ENCODE results near the gene ZWINT. TPM values are rescaled to one million over a fixed set of nuclear protein-coding genes. Genes with fewer than 3 reads are reported as not detected.
A peak's percentile ranks its signal among the peaks of the same experiment; 100 is the strongest.

ZWINT gene
- total RNA-seq, 1 donor from 2014 or later = 10.2 TPM

DNA sequence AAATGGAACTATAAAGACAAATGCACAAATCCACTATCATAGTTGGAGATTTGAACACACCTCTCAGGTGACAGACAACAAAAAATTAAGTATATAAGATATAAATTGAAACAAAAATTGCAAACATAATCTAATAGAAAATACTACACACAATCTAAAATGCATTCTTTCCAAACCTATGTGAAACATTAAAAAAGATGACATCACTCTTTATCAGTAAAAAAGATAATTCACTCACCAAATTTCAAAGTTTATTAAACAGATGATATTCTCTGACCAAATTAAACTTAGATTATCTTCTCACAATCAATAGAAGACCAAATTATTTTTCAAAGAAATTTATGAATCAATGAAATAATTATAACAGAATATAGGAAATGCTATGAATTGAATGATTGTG lies 4.0 kb downstream of the ZWINT start:
- Mint-ChIP-seq H3K27ac (ENCODE audit: unreplicated experiment) (no peak overlapping the region), H3K36me3 (ENCODE audit: low read depth) (peaks cover 5% of the 10 kb centered on the region), H3K9me3 (ENCODE audit: low read depth) (no peaks in the 10 kb centered on the region), H3K4me1 (ENCODE audit: low read depth) (peaks cover 17% of the 10 kb centered on the region), H3K4me3 (ENCODE audit: unreplicated experiment) (no peak overlapping the region), H3K27me3 (ENCODE audit: low read depth) (no peaks in the 10 kb centered on the region)
- TF ChIP-seq, protein P1, sequence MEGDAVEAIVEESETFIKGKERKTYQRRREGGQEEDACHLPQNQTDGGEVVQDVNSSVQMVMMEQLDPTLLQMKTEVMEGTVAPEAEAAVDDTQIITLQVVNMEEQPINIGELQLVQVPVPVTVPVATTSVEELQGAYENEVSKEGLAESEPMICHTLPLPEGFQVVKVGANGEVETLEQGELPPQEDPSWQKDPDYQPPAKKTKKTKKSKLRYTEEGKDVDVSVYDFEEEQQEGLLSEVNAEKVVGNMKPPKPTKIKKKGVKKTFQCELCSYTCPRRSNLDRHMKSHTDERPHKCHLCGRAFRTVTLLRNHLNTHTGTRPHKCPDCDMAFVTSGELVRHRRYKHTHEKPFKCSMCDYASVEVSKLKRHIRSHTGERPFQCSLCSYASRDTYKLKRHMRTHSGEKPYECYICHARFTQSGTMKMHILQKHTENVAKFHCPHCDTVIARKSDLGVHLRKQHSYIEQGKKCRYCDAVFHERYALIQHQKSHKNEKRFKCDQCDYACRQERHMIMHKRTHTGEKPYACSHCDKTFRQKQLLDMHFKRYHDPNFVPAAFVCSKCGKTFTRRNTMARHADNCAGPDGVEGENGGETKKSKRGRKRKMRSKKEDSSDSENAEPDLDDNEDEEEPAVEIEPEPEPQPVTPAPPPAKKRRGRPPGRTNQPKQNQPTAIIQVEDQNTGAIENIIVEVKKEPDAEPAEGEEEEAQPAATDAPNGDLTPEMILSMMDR (IDR thresholded peaks at IDR 0.05) = no peak
- DNase-seq (ENCODE audit: low spot score) = no peak

DNA sequence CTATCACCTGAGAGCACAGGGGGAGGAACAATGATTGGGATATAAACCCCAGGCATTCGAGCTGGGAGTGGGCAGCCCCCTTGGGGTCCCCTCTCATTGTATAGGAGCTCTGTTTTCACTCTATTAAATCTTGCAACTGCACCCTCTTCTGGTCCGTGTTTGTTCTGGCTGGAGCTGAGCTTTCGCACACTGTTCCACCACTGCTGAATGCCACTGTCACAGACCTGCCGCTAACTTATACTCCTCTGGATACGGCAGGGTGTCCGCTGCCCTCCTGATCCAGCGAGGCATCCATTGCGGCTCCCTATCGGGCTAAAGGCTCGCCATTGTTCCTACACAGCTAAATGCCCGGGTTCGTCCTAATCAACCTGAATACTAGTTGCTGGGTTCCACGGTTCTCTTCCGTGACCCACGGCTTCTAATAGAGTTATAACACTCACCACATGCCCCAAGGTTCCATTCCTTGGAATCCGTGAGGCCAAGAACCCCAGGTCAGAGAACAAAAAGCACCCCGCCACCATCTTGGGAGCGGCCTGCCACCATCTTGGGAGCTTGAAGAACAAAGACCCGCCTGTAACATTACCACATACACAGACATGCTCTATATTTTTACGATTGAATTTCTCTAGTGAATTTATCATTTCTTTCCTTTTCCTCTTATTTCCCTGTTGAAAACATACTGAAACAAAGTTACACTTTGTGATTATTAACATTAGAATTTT lies 9.0 kb downstream of the ZWINT start:
- no peak overlapping the region for H3K27ac Mint-ChIP-seq (ENCODE audit: unreplicated experiment)
- H3K27me3 Mint-ChIP-seq (ENCODE audit: low read depth) = no peaks in the 10 kb centered on the region
- DNase-seq (ENCODE audit: low spot score) = no peak
- no peak overlapping the region for H3K4me3 Mint-ChIP-seq (ENCODE audit: unreplicated experiment)
- H3K9me3 Mint-ChIP-seq (ENCODE audit: low read depth) = no peaks in the 10 kb centered on the region
- TF ChIP-seq, protein P1 (IDR thresholded peaks at IDR 0.05) = no peak
- H3K4me1 Mint-ChIP-seq (ENCODE audit: low read depth) = no peaks in the 10 kb centered on the region
- no peaks in the 10 kb centered on the region for H3K36me3 Mint-ChIP-seq (ENCODE audit: low read depth)

DNA sequence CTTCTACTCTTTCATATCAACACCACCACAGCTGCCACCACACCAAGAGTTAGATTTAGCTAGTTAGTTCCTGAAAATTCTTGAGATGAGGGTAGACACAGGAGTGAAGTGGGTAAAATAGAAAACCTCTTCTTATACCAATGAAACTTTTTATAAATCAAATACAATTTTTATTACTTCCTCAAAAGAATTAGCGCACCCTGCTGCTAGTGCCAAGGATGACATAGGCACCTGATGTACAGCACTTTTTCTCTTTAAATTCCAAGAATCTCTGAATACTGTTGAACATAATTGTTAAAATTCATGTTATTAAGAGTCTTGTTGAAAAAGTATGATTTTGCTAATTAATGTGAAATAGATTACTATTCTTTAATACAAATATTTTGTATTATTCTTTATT lies 11.4 kb downstream of the ZWINT start:
- Mint-ChIP-seq H3K27me3 (ENCODE audit: low read depth) (no peaks in the 10 kb centered on the region), H3K4me3 (ENCODE audit: unreplicated experiment) (no peak overlapping the region)

DNA sequence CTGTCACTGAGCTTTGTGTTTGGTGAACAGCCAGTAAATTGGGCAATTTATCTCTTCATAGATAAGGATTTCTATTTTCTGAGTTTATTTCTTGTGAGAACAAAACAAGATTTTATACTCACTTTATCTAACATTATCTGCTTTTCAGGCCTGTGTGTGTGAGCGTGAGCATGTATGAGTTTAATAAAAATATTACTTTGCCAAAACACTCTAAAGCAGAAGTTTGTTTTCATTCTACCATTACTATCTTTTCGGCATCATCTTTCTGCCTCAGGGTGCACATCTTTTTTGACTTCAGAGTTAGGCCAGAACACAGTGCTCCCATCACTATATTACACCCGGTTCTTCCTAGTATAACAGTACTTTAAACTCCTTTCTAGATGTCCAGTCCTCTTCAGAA lies 13.0 kb downstream of the ZWINT start:
- Mint-ChIP-seq H3K27ac (ENCODE audit: unreplicated experiment) (no peak overlapping the region), H3K4me3 (ENCODE audit: unreplicated experiment) (no peak overlapping the region), H3K9me3 (ENCODE audit: low read depth) (no peaks in the 10 kb centered on the region)

More for the DNA sequence above, 11.4 kb downstream of the ZWINT start:
- DNase-seq (ENCODE audit: low spot score) = no peak
- no peaks in the 10 kb centered on the region for H3K9me3 Mint-ChIP-seq (ENCODE audit: low read depth)
- no peaks in the 10 kb centered on the region for H3K36me3 Mint-ChIP-seq (ENCODE audit: low read depth)
- no peak overlapping the region for H3K27ac Mint-ChIP-seq (ENCODE audit: unreplicated experiment)
- TF ChIP-seq, protein P1 (IDR thresholded peaks at IDR 0.05) = peak; percentile 38
- no peaks in the 10 kb centered on the region for H3K4me1 Mint-ChIP-seq (ENCODE audit: low read depth)

DNA sequence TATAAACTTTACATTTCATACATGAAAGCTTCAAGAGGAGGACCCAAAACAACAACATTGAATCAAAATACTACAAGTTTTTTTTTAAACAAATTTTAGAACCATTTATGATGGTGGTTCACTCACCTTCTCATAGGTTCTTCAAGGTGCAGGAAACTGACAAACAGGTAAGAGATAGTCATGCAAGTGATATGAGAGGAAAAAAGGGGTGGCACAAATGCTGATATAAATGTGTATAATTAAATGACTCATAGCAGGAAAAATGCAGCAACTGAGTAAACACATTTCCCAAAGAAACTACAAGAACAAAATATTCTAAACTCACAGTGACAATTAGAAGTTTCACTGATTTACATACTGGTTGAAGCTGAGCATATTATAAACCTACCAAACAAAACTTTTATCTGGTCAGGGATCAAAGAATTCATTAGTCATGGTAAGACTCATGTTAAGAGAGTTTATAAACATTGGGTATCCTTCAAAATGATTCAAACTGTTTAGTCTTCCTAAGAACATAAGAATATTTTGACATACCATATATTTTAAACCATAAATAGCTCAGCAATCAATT lies 14.1 kb downstream of the ZWINT start:
- no peaks in the 10 kb centered on the region for H3K4me1 Mint-ChIP-seq (ENCODE audit: low read depth)
- DNase-seq (ENCODE audit: low spot score) = no peak
- no peak overlapping the region for H3K4me3 Mint-ChIP-seq (ENCODE audit: unreplicated experiment)
- TF ChIP-seq, protein P1 (IDR thresholded peaks at IDR 0.05) = no peak
- H3K9me3 Mint-ChIP-seq (ENCODE audit: low read depth) = no peaks in the 10 kb centered on the region
- H3K36me3 Mint-ChIP-seq (ENCODE audit: low read depth) = no peaks in the 10 kb centered on the region
- no peak overlapping the region for H3K27ac Mint-ChIP-seq (ENCODE audit: unreplicated experiment)
- no peaks in the 10 kb centered on the region for H3K27me3 Mint-ChIP-seq (ENCODE audit: low read depth)

More for the DNA sequence above, 13.0 kb downstream of the ZWINT start:
- H3K4me1 Mint-ChIP-seq (ENCODE audit: low read depth) = no peaks in the 10 kb centered on the region
- no peaks in the 10 kb centered on the region for H3K36me3 Mint-ChIP-seq (ENCODE audit: low read depth)
- DNase-seq (ENCODE audit: low spot score) = no peak
- TF ChIP-seq, protein P1 (IDR thresholded peaks at IDR 0.05) = no peak
- H3K27me3 Mint-ChIP-seq (ENCODE audit: low read depth) = no peaks in the 10 kb centered on the region

Data from chondrocyte (in vitro differentiated cells).